Peyer's patch (tissue), 4 donors: ENCODE measurements around the gene SMAD3.

Source experiments
- CTCF ChIP-seq, 6 experiments: fragments of 450-650 bp in 4 of 6; fragments of 200-600 bp in 2 of 6; sonication (generic) in 1 of 6; IDR thresholded peaks; one replicate each; pipeline ENCODE4 v1.5.1; 2017 to 2019; ENCODE audit warnings: antibody characterized with exemption in 6 of 6, mild to moderate bottlenecking in 3 of 6, moderate library complexity in 1 of 6
- POLR2A ChIP-seq, 2 donors: fragments of 450-650 bp; IDR thresholded peaks; one replicate each; pipeline ENCODE4 v1.5.1; 2017; ENCODE audit warnings: antibody characterized with exemption in 2 of 2, mild to moderate bottlenecking in 2 of 2, moderate library complexity in 2 of 2

GRCh38 chr15:67133738-67134066 is 68.3 kb downstream of the SMAD3 start:
- TF ChIP-seq CTCF (IDR thresholded peaks at IDR 0.05) = no peak
- TF ChIP-seq POLR2A (IDR thresholded peaks at IDR 0.05) = no peak
